OCI-LY1 (cell line): Measurements from ENCODE around the gene MAIP1.

Experiments
- EZH2 ChIP-seq: fragments of 200-600 bp; sonication (generic), shearing (Covaris generic); IDR thresholded peaks from 2 replicates; pipeline ENCODE4 v1.8.0; 2017; ENCODE audit warnings: borderline replicate concordance, mixed run types, mild to moderate bottlenecking, antibody characterized with exemption, low read length, moderate library complexity, mixed read lengths
- TF ChIP-seq, protein P1 (sequence below): fragments of 200-600 bp; sonication (generic), shearing (Covaris generic); IDR thresholded peaks from 2 replicates; pipeline ENCODE4 v1.5.1; 2017; ENCODE audit warnings: mild to moderate bottlenecking, antibody characterized with exemption, low read length, moderate library complexity, mixed read lengths

DNA sequence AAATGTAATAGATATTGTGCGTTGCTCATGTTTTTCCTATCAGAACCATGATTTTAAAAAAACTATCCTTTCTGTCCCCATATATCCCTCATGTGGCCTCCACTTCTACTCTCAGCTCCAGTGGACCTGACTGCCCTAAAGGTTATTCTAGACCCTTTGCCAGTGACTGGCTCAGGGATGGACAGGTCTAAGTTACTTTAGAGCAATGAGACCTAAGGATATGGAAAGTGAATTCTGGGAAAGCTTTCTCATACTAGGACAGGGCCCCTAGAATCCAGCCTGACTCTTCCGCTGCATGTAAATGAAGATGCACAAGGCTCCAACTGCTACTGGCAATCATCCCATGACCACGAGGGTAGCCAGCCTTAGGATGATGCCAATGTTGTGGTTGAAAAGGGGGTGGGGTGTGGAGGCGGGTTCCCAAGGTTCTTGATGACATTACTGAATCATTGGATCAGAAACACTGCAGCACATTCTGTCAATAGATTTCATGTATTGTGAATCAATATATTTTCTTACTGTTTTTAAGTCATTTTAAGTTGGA is 23.0 kb upstream of the MAIP1 start:
- TF ChIP-seq, protein P1, sequence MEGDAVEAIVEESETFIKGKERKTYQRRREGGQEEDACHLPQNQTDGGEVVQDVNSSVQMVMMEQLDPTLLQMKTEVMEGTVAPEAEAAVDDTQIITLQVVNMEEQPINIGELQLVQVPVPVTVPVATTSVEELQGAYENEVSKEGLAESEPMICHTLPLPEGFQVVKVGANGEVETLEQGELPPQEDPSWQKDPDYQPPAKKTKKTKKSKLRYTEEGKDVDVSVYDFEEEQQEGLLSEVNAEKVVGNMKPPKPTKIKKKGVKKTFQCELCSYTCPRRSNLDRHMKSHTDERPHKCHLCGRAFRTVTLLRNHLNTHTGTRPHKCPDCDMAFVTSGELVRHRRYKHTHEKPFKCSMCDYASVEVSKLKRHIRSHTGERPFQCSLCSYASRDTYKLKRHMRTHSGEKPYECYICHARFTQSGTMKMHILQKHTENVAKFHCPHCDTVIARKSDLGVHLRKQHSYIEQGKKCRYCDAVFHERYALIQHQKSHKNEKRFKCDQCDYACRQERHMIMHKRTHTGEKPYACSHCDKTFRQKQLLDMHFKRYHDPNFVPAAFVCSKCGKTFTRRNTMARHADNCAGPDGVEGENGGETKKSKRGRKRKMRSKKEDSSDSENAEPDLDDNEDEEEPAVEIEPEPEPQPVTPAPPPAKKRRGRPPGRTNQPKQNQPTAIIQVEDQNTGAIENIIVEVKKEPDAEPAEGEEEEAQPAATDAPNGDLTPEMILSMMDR, result no peak
- no peak for TF ChIP-seq EZH2
